Activated naive CD8-positive, alpha-beta T cell treated with anti-CD3 and anti-CD28 coated beads, Interleukin-2, amount 50 U/mL, for 24 hours (primary cell): Measurements from ENCODE around the gene CCDC63.

Experiments used
- ATAC-seq: fragments of 150-1000 bp; cut with Tn5 transposase; one replicate; pipeline ENCODE4 v1.10.0; 2021
- DNase-seq: peaks from one replicate; pipeline ENCODE4 v3.0.0; 2021
- H3K27ac Mint-ChIP-seq: one replicate; pipeline ENCODE4 v1.8.0; 2021; ENCODE audit warnings: mild to moderate bottlenecking, mixed read lengths
- H3K27me3 Mint-ChIP-seq: one replicate; pipeline ENCODE4 v1.8.0; 2021; ENCODE audit warnings: mixed read lengths
- H3K36me3 Mint-ChIP-seq: one replicate; pipeline ENCODE4 v1.8.0; 2021; ENCODE audit warnings: low read depth, mixed read lengths
- H3K4me1 Mint-ChIP-seq: one replicate; pipeline ENCODE4 v1.8.0; 2021; ENCODE audit warnings: mixed read lengths
- H3K4me3 Mint-ChIP-seq: one replicate; pipeline ENCODE4 v1.8.0; 2021; ENCODE audit warnings: mild to moderate bottlenecking, moderate library complexity, mixed read lengths
- H3K9me3 Mint-ChIP-seq: one replicate; pipeline ENCODE4 v1.8.0; 2021; ENCODE audit warnings: mixed read lengths

The CCDC63 gene

DNA sequence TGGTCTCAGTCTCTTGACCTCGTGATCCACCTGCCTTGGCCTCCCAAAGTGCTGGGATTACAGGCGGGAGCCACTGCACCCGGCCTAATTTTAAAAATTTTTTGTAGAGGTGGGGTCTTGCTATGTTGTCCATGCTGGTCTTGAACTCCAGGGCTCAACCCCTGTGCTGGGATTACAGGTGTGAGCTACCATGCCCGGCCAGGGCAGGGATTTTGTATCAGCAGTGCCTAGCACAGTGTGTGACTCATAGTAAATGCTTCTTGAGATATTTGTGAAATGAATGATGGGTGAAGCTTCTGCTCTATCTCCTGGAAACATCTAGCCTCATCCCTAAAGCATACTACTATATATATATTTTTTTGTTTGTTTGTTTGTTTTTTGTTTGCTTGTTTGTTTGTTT is 36.5 kb downstream of the CCDC63 start:
- peaks cover 4% of the 10 kb centered on the region for H3K4me1 Mint-ChIP-seq
- no peak for DNase-seq
- ATAC-seq = no peak
- no peak overlapping the region for H3K27ac Mint-ChIP-seq
- H3K36me3 Mint-ChIP-seq = no peaks in the 10 kb centered on the region
- H3K27me3 Mint-ChIP-seq = peaks cover 3% of the 10 kb centered on the region
- H3K9me3 Mint-ChIP-seq = no peaks in the 10 kb centered on the region
- H3K4me3 Mint-ChIP-seq = no peak overlapping the region

DNA sequence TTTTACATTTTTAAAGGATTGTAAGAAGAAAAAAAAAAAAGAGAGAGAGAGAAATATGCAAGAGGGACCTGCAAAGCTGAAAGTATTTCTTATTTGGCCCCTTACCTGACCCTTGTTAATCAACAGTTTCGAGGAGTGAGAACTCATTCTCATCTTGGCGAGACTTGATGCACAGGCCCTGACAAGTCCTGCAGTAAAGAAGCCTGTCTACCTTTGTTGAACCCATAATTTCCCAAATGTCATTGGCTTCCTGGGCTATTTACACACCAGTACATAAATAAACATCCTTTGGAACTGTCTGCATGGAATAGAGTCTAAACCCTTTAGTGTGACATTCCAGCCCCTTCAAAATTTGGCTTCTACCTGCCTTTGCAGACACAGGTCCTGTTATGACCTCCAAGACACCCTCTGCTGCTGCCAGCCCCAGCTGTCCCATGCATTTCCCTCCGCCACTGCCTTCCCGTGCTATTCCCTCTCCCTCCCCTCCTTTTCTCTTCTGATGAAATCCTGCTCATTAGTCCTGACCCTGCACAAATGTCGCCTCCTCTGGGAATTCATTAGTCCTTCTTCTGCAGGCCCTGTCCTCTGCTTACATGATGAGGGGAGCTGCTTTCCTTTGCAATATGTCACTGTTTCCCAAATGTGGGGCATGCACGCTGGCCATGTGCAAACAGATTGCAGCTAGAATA is 38.5 kb downstream of the CCDC63 start:
- Mint-ChIP-seq H3K9me3 (no peaks in the 10 kb centered on the region), H3K27ac (no peak overlapping the region), H3K27me3 (peaks cover 3% of the 10 kb centered on the region), H3K4me1 (peaks cover 4% of the 10 kb centered on the region), H3K4me3 (no peak overlapping the region), H3K36me3 (no peaks in the 10 kb centered on the region)
- ATAC-seq (no peak), DNase-seq (no peak)

DNA sequence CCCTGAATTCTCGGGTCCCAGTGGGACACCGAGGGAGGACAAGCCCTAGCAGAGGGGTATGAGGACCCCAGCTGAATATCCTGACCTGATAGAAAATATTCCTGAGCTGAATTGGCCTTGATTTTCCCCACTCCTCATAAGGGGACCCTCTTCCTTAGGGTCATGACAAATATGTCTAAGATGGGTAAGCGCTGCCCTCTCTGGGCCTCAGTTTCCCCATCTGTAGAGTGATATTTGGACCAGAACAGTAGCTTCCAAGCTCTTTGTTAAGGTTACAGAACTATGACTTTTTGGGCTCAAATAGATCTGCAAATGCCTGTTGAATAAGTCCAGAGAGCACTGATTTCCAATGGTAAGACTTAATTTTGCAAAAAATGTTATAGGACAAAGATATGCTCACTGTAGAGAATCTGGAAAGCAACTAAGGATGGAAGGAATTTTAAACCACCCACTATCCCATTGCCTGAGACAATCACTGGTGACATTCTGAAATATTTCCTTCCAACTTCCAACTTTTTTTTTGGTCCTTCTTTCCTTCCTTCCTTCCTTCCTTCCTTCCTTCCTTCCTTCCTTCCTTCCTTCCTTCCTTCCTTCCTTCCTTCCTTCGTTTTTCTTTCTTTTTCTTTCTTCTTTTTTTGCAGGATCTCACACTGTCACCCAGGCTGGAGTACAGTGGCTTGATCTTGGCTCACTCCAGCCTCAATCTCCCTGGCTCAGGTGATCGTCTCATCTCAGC is 41.6 kb downstream of the CCDC63 start:
- H3K27me3 Mint-ChIP-seq = peaks cover 5% of the 10 kb centered on the region
- no peak for DNase-seq
- no peak overlapping the region for H3K27ac Mint-ChIP-seq
- no peak for ATAC-seq
- H3K9me3 Mint-ChIP-seq = no peaks in the 10 kb centered on the region
- H3K4me1 Mint-ChIP-seq = peaks cover 7% of the 10 kb centered on the region
- H3K4me3 Mint-ChIP-seq = peak overlapping the region; percentile 85
- H3K36me3 Mint-ChIP-seq = no peaks in the 10 kb centered on the region

DNA sequence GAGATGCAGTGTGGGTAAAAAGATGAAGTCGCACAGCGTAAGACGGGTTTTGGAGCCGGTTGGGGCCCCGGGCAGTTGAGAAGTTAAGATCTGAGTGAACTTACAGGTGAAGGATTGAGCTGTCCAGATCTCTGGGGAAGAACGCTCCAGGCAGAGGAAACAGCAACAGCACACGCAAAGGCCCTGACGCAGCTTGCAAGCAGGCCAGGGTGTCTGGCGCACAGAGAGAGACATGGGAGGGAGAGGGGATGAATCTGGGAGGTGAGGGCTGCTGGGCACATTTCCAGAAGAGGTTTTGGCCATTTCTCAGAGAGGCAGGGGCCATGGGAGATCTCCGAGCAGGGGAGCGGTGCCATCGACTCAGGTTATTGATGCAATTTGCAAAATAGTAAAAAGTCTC is 42.6 kb downstream of the CCDC63 start:
- no peak overlapping the region for H3K4me3 Mint-ChIP-seq
- H3K36me3 Mint-ChIP-seq = no peaks in the 10 kb centered on the region
- ATAC-seq = no peak
- H3K27me3 Mint-ChIP-seq = peaks cover 5% of the 10 kb centered on the region
- no peaks in the 10 kb centered on the region for H3K9me3 Mint-ChIP-seq
- H3K4me1 Mint-ChIP-seq = peaks cover 9% of the 10 kb centered on the region
- DNase-seq = no peak
- no peak overlapping the region for H3K27ac Mint-ChIP-seq

DNA sequence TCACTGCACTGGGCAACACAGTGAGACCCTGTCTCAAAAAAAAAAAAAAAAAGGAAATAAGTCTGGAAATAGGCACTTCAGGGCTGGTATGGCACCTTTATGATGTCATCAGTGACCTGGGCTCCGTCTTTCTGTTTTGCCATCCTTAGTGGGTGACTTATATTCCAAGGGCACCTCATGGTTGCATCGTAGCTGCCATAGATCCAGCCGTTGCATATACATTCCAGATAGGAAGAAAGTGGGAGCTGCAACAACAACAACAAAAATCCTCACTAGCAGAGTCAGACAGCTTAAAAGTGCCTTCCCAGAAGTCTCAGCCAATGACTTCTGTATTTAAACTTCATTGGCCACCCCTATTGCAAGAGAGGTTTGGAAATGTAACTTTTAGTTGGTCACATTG is 47.2 kb downstream of the CCDC63 start:
- DNase-seq (no peak), ATAC-seq (no peak)
- H3K27ac Mint-ChIP-seq = no peak overlapping the region
- no peaks in the 10 kb centered on the region for H3K9me3 Mint-ChIP-seq
- H3K4me1 Mint-ChIP-seq = peaks cover 9% of the 10 kb centered on the region
- H3K4me3 Mint-ChIP-seq = no peak overlapping the region
- no peaks in the 10 kb centered on the region for H3K36me3 Mint-ChIP-seq
- H3K27me3 Mint-ChIP-seq = peaks cover 7% of the 10 kb centered on the region

DNA sequence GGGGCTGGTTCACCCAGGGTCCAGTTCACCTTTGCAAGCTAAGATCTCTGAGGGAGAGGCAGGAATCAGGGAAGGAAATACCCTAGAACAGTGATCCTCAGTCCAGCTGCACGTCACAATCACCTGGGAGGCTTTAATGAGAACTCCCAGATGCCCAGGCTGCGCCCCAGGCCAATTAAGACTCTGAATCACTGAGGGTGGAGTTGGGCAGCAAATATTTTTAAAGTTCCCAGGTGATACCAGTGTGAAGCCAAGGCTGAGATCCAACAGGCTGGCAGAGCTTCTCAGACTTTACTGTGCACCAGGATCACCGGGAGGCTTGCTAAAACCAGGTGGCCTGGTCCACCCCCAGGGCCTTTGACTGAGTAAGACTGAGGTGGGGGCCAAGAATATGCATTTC is 49.8 kb downstream of the CCDC63 start:
- no peak overlapping the region for H3K4me3 Mint-ChIP-seq
- no peak for DNase-seq
- no peak overlapping the region for H3K27ac Mint-ChIP-seq
- peaks cover 9% of the 10 kb centered on the region for H3K4me1 Mint-ChIP-seq
- ATAC-seq = no peak
- no peaks in the 10 kb centered on the region for H3K9me3 Mint-ChIP-seq
- H3K27me3 Mint-ChIP-seq = peaks cover 6% of the 10 kb centered on the region
- H3K36me3 Mint-ChIP-seq = no peaks in the 10 kb centered on the region

DNA sequence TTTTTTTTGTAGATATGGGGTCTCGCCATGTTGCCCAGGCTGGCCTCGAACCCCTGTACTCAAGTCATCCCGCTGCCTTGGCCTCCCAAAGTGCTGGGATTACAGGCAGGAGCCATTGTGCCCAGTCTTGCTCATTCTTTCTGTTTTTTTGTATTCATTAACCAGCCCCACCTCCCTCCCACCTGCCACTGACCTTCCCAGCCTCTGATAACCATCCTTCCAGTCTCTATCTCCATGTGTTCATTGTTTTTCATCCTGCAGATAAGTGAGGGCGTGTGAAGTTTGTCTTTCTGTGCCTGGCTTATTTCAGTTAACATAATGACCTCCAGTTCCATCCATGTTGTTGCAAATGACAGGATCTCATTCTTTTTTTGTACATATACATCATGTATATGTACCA is 54.6 kb downstream of the CCDC63 start:
- no peak overlapping the region for H3K27ac Mint-ChIP-seq
- no peaks in the 10 kb centered on the region for H3K9me3 Mint-ChIP-seq

DNA sequence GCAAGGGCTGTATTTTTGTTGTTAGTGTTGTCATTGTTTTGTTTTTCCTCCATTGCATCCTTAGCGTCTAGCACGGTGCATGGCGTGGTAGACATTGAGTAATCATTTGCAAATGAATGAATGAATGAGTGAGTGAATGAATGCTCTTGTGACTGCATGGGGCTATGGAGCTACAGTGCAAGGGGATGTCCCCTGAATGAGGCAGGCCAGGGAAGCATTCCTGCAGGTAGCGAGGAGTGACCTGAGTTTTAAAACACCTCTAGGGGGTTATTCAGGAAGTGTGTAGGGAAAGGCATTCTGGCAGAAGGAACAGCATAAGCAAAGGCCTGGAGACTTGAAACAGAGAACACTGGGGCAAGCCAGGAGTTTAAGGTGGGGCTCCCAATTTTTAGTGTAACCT is 56.7 kb downstream of the CCDC63 start:
- Mint-ChIP-seq H3K27me3 (no peaks in the 10 kb centered on the region), H3K36me3 (no peaks in the 10 kb centered on the region), H3K4me3 (no peak overlapping the region), H3K27ac (no peak overlapping the region), H3K4me1 (no peaks in the 10 kb centered on the region), H3K9me3 (no peaks in the 10 kb centered on the region)
- no peak for ATAC-seq
- no peak for DNase-seq

More for the DNA sequence above, 54.6 kb downstream of the CCDC63 start:
- Mint-ChIP-seq H3K4me3 (no peak overlapping the region), H3K36me3 (no peaks in the 10 kb centered on the region), H3K4me1 (no peaks in the 10 kb centered on the region), H3K27me3 (no peaks in the 10 kb centered on the region)
- ATAC-seq (no peak), DNase-seq (no peak)

DNA sequence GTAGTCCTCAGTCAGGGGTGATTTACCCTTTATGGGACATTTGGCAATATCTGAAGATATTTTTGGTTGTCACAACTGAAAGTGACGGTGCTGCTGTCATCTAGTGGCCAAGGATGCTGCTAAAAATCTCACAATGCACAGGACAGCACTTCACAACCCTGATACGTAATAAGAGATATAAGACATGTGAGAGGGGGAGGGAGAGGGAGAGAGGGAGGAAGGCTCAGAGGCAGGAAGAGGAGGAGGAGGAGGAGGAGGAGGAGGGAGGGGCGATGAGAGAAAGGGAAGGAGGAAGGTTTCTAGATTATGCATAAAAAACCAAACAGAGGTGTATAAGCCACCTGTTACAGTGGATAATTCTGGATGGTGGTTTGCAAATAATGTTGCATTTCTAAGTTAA is 59.3 kb downstream of the CCDC63 start:
- H3K4me3 Mint-ChIP-seq = no peak overlapping the region
- DNase-seq (no peak), ATAC-seq (no peak)
- H3K36me3 Mint-ChIP-seq = no peaks in the 10 kb centered on the region
- no peaks in the 10 kb centered on the region for H3K9me3 Mint-ChIP-seq
- no peaks in the 10 kb centered on the region for H3K27me3 Mint-ChIP-seq
- H3K4me1 Mint-ChIP-seq = no peaks in the 10 kb centered on the region
- no peak overlapping the region for H3K27ac Mint-ChIP-seq

DNA sequence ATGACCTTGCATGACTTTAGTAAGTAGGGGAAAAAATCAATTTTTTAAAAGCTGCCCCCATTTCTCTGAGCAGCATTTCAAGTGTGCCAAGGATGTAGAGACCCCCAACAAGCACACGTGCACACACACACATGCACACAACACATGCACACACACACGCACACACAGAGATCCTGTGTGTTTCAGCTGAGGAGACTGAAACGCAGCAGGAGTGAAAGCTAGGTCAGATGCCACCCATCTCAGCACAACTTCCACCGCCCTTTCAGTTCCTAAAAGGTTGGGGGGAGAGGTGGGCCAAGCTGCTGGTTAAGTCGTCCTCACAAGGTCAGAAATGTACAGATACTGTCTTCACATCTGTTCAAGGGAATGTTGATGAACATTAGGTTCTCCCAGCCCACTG is 59.7 kb downstream of the CCDC63 start:
- Mint-ChIP-seq H3K27ac (no peak overlapping the region), H3K27me3 (no peaks in the 10 kb centered on the region), H3K36me3 (no peaks in the 10 kb centered on the region), H3K4me3 (no peak overlapping the region), H3K4me1 (no peaks in the 10 kb centered on the region), H3K9me3 (no peaks in the 10 kb centered on the region)
- DNase-seq = no peak
- ATAC-seq = no peak

DNA sequence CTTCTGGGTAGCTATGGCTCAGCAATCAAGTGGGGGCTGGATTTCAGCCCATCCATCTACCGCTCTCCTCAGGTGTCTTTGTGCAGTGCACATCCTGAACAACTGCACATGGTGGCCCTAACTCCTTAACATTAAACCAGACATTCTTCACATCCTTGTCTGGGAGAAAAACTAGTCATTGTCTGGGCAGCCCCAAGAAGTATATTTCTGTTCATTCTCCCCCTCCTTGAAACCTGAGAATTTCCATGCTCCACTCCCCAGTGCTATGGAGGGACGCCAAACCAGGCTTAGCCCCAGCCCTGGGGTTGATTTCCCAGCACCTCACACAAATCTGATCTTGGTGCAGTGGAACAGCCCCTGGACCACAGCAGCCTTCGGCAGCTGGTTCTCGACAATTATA is 60.2 kb downstream of the CCDC63 start:
- no peaks in the 10 kb centered on the region for H3K36me3 Mint-ChIP-seq
- ATAC-seq (no peak), DNase-seq (no peak)
- H3K9me3 Mint-ChIP-seq = no peaks in the 10 kb centered on the region
- H3K4me3 Mint-ChIP-seq = no peak overlapping the region
- H3K27me3 Mint-ChIP-seq = no peaks in the 10 kb centered on the region
- H3K4me1 Mint-ChIP-seq = no peaks in the 10 kb centered on the region
- H3K27ac Mint-ChIP-seq = no peak overlapping the region

DNA sequence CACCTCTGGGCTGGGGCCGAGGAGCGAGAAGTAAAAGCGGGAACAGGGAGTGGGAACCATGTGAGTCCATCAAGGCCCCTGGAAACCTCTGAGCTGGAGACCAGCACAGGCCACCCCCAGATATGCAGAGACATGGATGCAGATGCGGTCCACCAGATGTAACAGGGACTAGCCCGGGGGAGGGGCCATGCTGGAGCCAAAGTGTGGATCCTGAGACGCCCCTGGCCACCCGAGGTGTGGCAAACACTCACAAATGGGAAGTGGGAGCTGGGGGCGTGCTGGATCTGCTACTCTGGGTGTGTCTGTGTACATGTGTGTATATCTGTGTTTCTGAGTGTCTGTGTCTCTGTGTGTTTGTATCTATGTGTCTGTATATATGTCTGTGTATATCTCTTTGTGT is 60.8 kb downstream of the CCDC63 start:
- DNase-seq = no peak
- Mint-ChIP-seq H3K36me3 (no peaks in the 10 kb centered on the region), H3K9me3 (no peaks in the 10 kb centered on the region), H3K4me3 (no peak overlapping the region), H3K4me1 (no peaks in the 10 kb centered on the region), H3K27ac (no peak overlapping the region), H3K27me3 (no peaks in the 10 kb centered on the region)
- ATAC-seq = no peak

DNA sequence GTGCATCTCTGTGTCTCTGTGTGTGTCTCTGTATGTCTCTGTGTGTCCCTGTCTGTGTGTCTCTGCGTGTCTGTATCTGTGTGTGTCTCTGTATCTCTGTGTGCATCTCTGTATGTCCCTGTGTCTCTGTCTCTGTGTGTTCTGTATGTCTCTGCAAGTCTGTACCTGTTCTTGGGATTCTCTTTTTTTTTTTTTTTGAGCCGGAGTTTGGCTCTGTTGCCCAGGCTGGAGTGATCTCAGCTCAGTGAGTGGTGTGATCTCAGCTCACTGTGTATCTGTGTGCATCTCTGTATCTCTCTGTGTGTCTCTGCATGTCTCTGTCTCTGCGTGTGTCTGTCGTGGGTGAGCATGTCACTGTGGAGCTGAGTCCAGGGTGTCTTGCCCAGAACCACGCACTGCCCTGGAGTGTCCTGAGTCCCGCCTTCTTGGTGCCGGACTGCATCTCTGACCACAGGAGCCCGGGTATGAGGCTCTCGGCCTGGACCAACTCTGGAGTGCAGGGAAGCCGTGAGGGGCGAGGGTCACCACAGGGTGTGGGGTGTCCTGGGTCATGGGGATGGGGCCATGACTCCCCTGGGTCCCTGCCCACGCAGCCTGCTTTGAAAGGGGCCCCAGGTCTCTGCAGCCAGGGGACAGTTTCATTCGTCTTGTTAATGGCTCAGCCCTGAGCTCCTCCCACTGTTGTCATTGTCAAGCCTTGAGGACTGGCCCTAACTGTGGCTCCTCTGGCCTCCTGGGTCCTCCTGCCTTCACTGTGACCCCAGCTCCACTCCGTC is 61.8 kb downstream of the CCDC63 start:
- DNase-seq (no peak), ATAC-seq (no peak)
- H3K4me1 Mint-ChIP-seq = no peaks in the 10 kb centered on the region
- H3K27me3 Mint-ChIP-seq = no peaks in the 10 kb centered on the region
- no peaks in the 10 kb centered on the region for H3K36me3 Mint-ChIP-seq
- H3K9me3 Mint-ChIP-seq = no peaks in the 10 kb centered on the region
- no peak overlapping the region for H3K27ac Mint-ChIP-seq
- H3K4me3 Mint-ChIP-seq = no peak overlapping the region

DNA sequence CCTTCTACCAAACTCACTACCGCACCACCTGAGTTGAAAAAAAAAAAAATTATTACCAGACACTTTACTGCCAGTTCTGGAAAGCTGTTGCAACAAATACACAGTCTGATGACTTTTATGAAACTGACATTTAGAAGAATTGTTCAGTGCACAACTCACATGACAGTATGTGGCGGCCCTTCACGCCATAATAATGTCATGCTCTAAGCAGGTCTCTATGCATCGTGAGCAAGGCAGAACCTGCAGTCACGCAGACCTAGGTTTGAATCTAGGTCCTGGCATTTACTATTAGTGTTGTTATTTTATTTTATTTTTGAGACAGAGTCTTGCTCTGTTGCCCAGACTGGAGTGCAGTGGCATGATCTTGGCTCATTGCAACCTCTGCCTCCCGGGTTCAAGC is 65.5 kb downstream of the CCDC63 start:
- H3K4me1 Mint-ChIP-seq = peaks cover 2% of the 10 kb centered on the region
- no peak for ATAC-seq
- DNase-seq = no peak
- H3K27ac Mint-ChIP-seq = no peak overlapping the region
- H3K4me3 Mint-ChIP-seq = no peak overlapping the region
- no peaks in the 10 kb centered on the region for H3K9me3 Mint-ChIP-seq
- no peaks in the 10 kb centered on the region for H3K36me3 Mint-ChIP-seq
- no peaks in the 10 kb centered on the region for H3K27me3 Mint-ChIP-seq
